ENCODE data around the gene DCAF5.

The DCAF5 gene

GRCh38 chr14:69008421-69008884 is 144.5 kb downstream of the DCAF5 start:
- in situ Hi-C loops (cut with HindIII; ENCODE audit: low pct_ligation_motif_present, low sequenced_read_pairs), result no loop called here
- no peak for TF ChIP-seq CTCF (IDR thresholded peaks at IDR 0.05; ENCODE audit: low read depth, low read length, missing control alignments)
- Histone ChIP-seq H3K27me3 (replicated peaks) (no peaks in the 10 kb centered on the region), H3K4me3 (ENCODE audit: low read depth, low read length) (no peak overlapping the region), H3K36me3 (replicated peaks) (no peaks in the 10 kb centered on the region), H3K27ac (peak overlapping the region; percentile 32)
- peak; percentile 23 for DNase-seq

GRCh38 chr14:69006346-69006745 is 146.6 kb downstream of the DCAF5 start:
- H3K4me3 ChIP-seq (ENCODE audit: low read depth, low read length), result no peak overlapping the region
- no peak for DNase-seq
- no peak overlapping the region for H3K27ac ChIP-seq
- no peak for TF ChIP-seq CTCF (IDR thresholded peaks at IDR 0.05; ENCODE audit: low read depth, low read length, missing control alignments)
- H3K27me3 ChIP-seq (replicated peaks), result no peaks in the 10 kb centered on the region
- in situ Hi-C loops (cut with HindIII; ENCODE audit: low pct_ligation_motif_present, low sequenced_read_pairs), result no loop called here
- no peaks in the 10 kb centered on the region for H3K36me3 ChIP-seq (replicated peaks)

GRCh38 chr14:69005432-69006148 is 147.3 kb downstream of the DCAF5 start:
- H3K27ac ChIP-seq, result no peak overlapping the region
- H3K27me3 ChIP-seq (replicated peaks), result no peaks in the 10 kb centered on the region
- no peak overlapping the region for H3K4me3 ChIP-seq (ENCODE audit: low read depth, low read length)
- no peaks in the 10 kb centered on the region for H3K36me3 ChIP-seq (replicated peaks)
- peak; percentile 89 for DNase-seq
- TF ChIP-seq CTCF (IDR thresholded peaks at IDR 0.05; ENCODE audit: low read depth, low read length, missing control alignments), result no peak
- in situ Hi-C loops (cut with HindIII; ENCODE audit: low pct_ligation_motif_present, low sequenced_read_pairs), result no loop called here

- no peak for TF ChIP-seq CTCF (IDR thresholded peaks at IDR 0.05; ENCODE audit: low read depth, low read length, missing control alignments)
- no peaks in the 10 kb centered on the region for H3K27me3 ChIP-seq (replicated peaks)
- no peak overlapping the region for H3K27ac ChIP-seq
- no peak for DNase-seq
- H3K4me3 ChIP-seq (ENCODE audit: low read depth, low read length), result no peak overlapping the region
- no peaks in the 10 kb centered on the region for H3K36me3 ChIP-seq (replicated peaks)
- in situ Hi-C loops (cut with HindIII; ENCODE audit: low pct_ligation_motif_present, low sequenced_read_pairs), result no loop called here
Measured at GRCh38 chr14:69004731-69005431, 148.0 kb downstream of the DCAF5 start.

GRCh38 chr14:69003626-69004025 is 149.3 kb downstream of the DCAF5 start:
- no peaks in the 10 kb centered on the region for H3K27me3 ChIP-seq (replicated peaks)
- no peak for DNase-seq
- H3K4me3 ChIP-seq (ENCODE audit: low read depth, low read length), result no peak overlapping the region
- no peak overlapping the region for H3K27ac ChIP-seq
- in situ Hi-C loops (cut with HindIII; ENCODE audit: low pct_ligation_motif_present, low sequenced_read_pairs), result no loop called here
- no peaks in the 10 kb centered on the region for H3K36me3 ChIP-seq (replicated peaks)
- no peak for TF ChIP-seq CTCF (IDR thresholded peaks at IDR 0.05; ENCODE audit: low read depth, low read length, missing control alignments)

Data from brain microvascular endothelial cell (primary cell).